Measurements from ENCODE around the gene CAPNS2.

DNA sequence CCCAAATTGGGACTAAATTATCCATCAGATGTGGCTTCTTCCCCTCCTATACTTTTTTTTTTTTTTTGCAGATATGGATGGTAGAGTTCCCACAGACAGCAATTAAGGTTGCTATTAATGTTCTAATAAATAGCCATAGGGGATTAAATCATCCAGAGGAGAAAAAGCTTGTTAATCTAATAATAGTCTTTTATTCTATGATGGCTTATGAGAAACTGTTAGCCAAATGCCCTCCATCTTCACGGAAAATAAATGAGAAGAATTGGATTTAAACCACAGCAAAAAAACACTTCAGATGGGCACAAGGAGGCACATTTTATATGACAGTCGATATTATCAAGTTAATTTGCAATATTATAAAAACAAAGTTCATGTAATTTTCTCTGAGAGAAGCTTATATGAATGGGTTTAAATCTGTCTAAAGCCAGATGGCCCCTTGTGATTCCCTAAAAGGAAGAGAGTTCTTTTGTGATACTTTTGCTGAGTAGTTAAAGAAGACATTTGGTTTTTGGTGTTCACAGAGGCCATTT, 5.1 kb upstream of the CAPNS2 start:
- TF ChIP-seq ZNF274 (IDR thresholded peaks at IDR 0.05; ENCODE audit: low read depth, low read length) = no peak
- no peak for TF ChIP-seq YY1 (IDR thresholded peaks at IDR 0.05; ENCODE audit: insufficient read depth, insufficient read length)

Measured in NT2/D1 (cell line).